DMS79 treated with DMSO at 0.1 percent for 48 hours (cell line): ENCODE results near the gene PDGFRA.
"Not testable (repeated sequence)": the region's sequence is repeated elsewhere in the genome, so short reads cannot be mapped to it uniquely, and the experiment has no call there.

Experiments
- DNase-seq: peaks from one replicate; lab custom pipeline; 2025; lab: John Stamatoyannopoulos, UW

The PDGFRA gene

GRCh38 chr4:54320826-54321685 is 92.0 kb downstream of the PDGFRA start:
- DNase-seq = no peak

DNA sequence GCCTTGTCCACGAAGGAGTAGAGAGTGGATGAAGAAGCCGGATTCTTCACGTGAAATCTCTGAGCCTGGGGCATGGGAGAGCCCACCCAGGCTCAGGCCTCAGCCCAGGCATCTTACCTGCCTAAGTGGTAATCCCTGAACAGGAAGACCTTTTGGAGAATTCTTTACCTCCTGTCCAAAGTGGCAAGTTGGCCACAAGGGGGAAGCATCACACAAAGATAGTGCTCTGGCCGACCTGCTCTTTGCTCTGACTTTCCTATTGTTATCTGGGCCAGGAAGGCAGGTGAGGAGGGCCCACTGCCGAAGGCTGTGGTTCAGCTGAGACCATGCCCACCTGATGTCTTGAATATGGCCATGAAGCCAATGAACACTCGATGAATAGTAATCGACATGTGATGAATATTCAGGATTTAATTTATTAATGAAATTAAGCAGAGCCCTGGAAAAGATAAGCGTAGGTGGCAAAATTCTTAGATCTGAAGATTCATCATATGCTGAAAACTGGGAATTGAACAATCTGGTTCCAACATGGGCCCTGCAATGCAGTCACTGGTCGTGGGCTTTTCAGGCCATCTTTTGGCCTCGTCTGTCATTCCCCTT is 93.8 kb downstream of the PDGFRA start:
- peak; percentile 71 for DNase-seq

DNA sequence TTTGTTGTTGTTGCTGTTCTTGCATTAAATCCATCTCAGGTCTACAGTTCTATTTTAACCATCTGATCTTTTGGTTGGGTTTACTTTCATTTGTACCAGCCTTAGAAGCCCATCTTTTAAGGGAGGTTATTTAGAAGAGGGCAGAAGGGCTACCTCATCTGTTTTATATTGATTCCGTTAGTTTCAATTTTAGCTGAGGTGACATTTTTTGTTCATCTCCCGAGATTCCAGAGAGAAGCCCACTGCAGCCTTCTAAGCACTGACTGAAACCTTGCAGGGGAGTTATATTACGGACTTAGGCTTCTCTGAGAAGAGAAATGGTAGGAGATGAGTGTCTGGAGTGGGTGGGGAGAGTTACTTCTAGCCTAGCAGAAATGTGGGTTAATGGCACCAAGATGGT is 101.8 kb downstream of the PDGFRA start:
- no peak for DNase-seq

- peak; percentile 6 for DNase-seq
Observed at GRCh38 chr4:54332542-54332941, 103.4 kb downstream of the PDGFRA start.

GRCh38 chr4:54333657-54334056 is 104.6 kb downstream of the PDGFRA start:
- DNase-seq = peak; percentile 14

DNA sequence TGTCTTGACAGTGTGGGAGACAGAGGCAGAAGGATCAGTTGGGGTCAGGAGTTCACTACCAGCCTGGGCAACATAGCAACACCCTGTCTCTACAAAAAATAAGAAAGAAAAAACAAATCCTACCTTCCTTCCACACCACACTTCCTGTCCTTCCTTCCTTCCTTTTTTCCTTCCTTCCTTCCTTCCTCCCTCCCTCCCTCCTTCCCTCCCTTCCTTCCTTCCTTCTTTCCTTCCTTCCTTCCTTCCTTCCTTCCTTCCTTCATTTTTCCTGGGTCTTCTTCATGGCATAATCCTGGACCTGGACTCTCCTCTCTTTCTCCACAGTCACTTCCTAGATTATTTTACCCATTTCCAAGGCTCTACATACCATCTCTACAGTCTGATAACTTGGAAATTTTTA is 105.7 kb downstream of the PDGFRA start:
- DNase-seq = not testable (repeated sequence)

GRCh38 chr4:54337009-54337408 is 107.9 kb downstream of the PDGFRA start:
- DNase-seq = no peak

- DNase-seq = peak; percentile 70
Observed at GRCh38 chr4:54342067-54342466, 113.0 kb downstream of the PDGFRA start.
